NCI-H774 (cell line): ENCODE measurements around the gene CCDC57.
"Not testable (repeated sequence)": the region's sequence is repeated elsewhere in the genome, so short reads cannot be mapped to it uniquely, and the experiment has no call there.

Experiments
- DNase-seq: peaks from one replicate; lab custom pipeline; 2025; lab: John Stamatoyannopoulos, UW

The CCDC57 gene

GRCh38 chr17:82201498-82201910, 11.1 kb downstream of the CCDC57 start:
- no peak for DNase-seq

DNA sequence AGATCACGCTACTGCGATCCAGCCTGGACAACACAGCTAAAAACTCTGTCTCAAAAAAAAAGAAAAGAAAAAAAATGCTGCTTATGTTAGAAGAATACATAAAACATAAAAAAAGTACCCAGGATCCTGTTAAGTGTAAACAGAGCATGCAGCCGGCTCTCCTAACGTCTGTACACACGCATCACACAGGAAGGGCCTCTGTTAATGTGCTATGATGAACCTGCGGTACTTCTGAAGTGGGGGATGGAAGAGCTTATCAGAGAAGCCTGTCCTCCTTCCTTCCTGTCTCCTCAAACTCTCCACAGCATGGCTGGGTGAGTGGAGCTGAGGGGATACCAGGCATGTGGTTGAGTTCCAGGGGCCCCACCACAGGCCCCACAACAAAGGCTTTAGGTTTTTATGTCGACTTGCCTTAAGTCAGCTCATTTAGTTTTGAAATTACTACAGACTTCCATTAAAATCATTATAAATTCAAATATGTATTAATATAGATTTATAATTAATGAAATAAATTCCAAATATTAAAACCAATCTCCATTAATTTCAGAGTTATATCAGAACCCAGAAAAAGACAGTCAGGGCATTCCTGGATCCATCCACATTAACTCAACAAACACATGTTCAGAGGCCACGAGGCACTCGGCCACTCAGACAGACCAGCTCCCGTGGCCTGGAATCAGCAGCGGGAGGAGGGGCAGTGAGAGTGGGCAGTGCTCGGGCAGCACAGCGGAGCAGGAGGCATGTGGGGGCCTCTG, 11.7 kb downstream of the CCDC57 start:
- no peak for DNase-seq

DNA sequence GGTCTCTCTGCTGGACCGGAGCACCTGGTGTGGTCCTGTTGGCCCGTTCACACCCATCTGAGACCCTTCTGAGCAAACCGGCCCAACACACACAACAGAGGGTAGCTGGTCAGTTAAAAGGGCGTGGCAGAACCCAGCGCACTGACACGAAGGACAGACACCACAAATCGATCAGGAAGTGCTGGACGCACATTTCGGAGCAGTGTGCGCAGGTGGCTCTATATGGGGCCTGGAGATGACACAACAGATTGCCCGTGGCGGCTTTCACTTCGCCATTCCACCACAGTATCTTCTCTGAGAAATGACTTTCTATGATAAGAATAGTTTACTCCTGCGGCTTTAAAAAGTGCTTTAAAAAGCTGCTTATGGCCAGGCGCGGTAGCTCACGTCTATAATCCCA, 12.5 kb downstream of the CCDC57 start:
- DNase-seq, result no peak

GRCh38 chr17:82199496-82199895, 13.1 kb downstream of the CCDC57 start:
- no peak for DNase-seq

- no peak for DNase-seq
Measured at GRCh38 chr17:82198092-82198491, 14.6 kb downstream of the CCDC57 start.

GRCh38 chr17:82195675-82196672, 16.7 kb downstream of the CCDC57 start:
- DNase-seq, result no peak

DNA sequence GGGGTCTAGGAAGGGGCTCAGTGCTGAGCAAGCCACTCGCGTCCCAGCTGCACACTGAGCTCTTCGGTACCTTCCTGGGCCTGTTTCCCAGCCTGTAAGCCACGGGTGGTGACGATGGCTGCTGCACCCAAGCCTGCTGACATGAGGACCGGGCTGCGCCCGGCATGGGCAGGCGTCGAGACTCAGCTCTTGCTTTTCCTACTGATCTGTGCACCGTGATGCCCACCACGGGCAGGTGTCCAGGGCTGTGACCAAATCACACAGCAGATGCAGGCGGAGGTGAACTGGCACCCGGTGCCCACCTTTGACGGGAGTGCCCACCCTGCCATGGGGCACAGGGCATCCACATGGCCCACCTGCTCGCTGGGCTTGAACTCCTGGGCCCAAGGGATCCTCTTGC, 17.9 kb downstream of the CCDC57 start:
- no peak for DNase-seq

DNA sequence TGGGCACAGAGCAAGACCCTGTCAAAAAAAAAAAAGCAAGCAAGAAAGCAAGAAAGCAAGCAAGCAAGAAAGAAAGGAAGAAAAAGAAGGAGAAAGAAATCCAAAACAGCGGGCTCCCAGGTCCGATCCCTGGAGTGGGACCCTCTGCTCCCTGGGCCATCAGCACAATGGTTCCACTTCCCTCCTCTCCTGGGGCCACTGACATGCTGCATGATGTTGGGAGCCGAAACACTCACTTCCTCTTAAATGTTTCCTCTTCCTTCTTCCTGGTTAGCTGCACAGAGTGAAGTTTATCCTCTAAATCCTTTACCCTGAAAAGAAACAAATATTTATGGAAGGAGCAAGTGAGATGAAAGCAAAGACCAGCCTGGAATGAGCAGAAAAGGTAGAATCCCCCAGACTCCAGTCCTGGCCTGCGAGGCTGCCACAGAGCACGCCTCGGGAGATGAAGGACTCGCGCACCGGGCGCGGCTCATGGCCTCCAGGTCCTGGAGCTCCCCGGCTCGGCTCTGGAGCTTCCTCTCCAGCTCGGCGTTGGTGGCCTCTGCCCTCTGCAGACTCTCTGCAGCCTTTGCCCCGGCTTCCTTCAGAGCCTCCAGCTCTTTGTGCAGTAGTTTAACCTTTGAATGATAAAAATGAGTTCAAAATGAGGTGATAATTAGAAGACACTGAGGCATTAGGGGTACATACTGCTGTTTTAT, 19.0 kb downstream of the CCDC57 start:
- no peak for DNase-seq

- DNase-seq, result not testable (repeated sequence)
Measured at GRCh38 chr17:82193050-82193449, 19.6 kb downstream of the CCDC57 start.

DNA sequence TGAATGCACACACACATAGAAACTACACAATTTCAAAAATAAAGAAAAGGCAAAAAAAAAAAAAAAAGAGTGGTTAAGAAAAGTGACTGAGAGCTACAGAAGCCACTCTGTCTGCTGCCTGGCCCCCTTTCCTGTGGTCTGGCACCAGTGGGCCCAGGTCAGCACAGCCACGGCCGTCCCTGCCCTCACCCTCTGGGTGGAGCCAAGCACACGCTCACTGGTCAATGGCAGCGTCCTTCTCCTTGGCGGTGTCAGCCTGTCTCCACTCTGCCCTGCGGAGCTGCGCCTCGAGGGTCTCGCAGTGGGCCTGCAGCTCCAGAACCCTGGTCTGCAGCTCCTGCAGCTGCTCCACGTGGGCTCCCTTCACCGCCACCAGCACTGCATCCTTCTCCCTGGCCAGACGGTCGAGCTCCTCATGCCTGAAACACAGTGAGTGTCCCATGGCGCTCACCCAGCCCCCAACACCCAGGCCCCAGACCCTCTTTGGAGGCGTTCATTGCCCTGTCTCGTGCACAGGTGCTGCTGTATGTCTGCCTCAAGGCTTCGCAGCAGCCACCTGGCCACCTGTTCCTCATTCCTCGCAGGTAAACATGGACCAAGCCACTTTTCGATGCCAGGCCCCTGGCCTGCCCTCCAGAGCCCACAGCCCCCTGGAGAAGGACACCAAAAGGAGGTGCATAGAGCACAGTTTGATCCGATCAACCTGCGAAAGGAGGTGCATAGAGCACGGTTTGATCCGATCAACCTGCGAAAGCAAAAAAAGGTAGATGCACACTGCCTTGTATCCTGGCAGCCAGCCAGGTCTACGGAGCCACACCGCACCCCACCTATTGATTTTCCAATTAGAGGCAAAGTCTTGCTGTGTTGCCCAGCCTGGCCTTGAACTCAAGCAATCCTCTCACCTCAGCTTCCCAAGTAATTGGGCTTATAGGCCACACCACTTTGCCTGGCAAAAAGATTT, 24.4 kb downstream of the CCDC57 start:
- DNase-seq, result no peak

GRCh38 chr17:82187500-82187899, 25.1 kb downstream of the CCDC57 start:
- no peak for DNase-seq

- no peak for DNase-seq
Measured at GRCh38 chr17:82186221-82186620, 26.4 kb downstream of the CCDC57 start.

- DNase-seq, result no peak
Measured at GRCh38 chr17:82184761-82185160, 27.9 kb downstream of the CCDC57 start.

- no peak for DNase-seq
Measured at GRCh38 chr17:82180776-82181528, 31.7 kb downstream of the CCDC57 start.

- DNase-seq, result no peak
Measured at GRCh38 chr17:82179946-82180475, 32.6 kb downstream of the CCDC57 start.

- DNase-seq, result no peak
Measured at GRCh38 chr17:82179412-82179811, 33.2 kb downstream of the CCDC57 start.

DNA sequence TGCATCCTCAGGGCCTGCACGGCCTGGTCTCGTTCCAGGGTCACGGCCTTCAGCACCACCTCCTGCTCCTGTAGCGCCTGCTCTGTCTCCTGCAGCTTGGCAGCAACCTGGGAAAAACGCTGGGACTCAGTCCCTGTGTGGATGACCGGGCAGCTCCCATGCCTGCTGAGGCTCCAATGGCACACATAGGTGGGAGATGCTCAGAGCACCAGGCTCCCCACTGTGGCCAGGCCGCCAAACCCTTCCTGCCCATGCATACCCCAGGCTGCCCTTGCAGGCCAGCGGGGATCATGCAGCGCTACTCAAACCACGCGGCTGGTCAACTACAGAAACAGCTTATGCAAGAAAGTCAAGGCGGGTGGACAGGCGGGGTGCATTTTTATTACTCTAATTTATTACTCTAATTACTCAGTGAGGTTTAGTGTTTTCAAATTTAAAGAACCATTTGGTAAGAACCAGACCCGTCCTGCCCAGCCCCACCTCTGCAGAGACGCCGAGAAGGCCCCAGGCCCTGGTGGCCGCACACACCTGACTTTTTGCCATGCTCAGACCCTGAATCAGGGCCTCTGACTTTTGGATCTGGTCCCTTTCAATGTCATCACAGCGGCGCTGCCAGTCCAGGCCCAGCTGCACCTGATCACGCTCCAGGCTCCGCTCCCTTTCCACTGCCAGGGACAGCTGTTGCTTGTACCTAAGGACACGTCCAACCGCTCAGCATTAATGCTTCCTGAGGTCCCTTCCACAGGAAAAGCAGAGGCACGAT, 34.0 kb downstream of the CCDC57 start:
- no peak for DNase-seq

- DNase-seq, result no peak
Measured at GRCh38 chr17:82177761-82178498, 34.7 kb downstream of the CCDC57 start.

- no peak for DNase-seq
Measured at GRCh38 chr17:82177276-82177675, 35.4 kb downstream of the CCDC57 start.
